Left ventricle myocardium inferior (tissue), 1 donor: ENCODE measurements around the gene MED7. TPM values are rescaled to one million over a fixed set of nuclear protein-coding genes. Genes with fewer than 3 reads are reported as not detected.

Experiments
- DNase-seq: peaks from one replicate; pipeline ENCODE4 v3.0.0-alpha.2; 2020
- H3K27ac ChIP-seq: fragments of 200-600 bp; replicated peaks from 2 replicates; pipeline ENCODE4 v1.8.0; 2021
- H3K27me3 ChIP-seq: fragments of 200-600 bp; 2 replicates; pipeline ENCODE4 v1.8.0; 2021; ENCODE audit warnings: low read depth
- H3K36me3 ChIP-seq: fragments of 200-600 bp; 2 replicates; pipeline ENCODE4 v1.8.0; 2021
- H3K4me1 ChIP-seq: fragments of 200-600 bp; 2 replicates; pipeline ENCODE4 v1.8.0; 2021
- H3K4me3 ChIP-seq: fragments of 200-600 bp; 2 replicates; pipeline ENCODE4 v1.8.0; 2021; ENCODE audit warnings: mild to moderate bottlenecking, moderate library complexity
- H3K9me3 ChIP-seq: fragments of 200-600 bp; replicated peaks from 2 replicates; pipeline ENCODE4 v1.8.0; 2021
- CTCF ChIP-seq: fragments of 200-600 bp; IDR thresholded peaks from 2 replicates; pipeline ENCODE4 v1.8.0; 2021; ENCODE audit warnings: antibody characterized with exemption, mild to moderate bottlenecking, borderline replicate concordance
- intact Hi-C: fragments of 100-400 bp; cut with micrococcal nuclease; formaldehyde crosslinking; loops from one replicate; pipeline ENCODE4 v1.11.0; 2022
- total RNA-seq: library from RNA; stranded (reverse); fragmentation: NEBNext Ultra II Directional; extraction: Animal tissue kit (Norgen Biotek cat#: 25700); gene quantifications from one replicate; pipeline ENCODE4 v1.2.1, GENCODE V29; 2021
- donor health status: DM: no; HTN: yes; CAD: no; lungs with severe emphysema.

MED7 gene
- total RNA-seq, 1 donor from 2014 or later: 10.3 TPM

- Histone ChIP-seq H3K4me3 (peak overlapping the region; percentile 25), H3K4me1 (peaks cover 8% of the 10 kb centered on the region), H3K27ac (peak overlapping the region; percentile 3), H3K9me3 (no peaks in the 10 kb centered on the region), H3K36me3 (no peaks in the 10 kb centered on the region), H3K27me3 (no peaks in the 10 kb centered on the region)
- DNase-seq: peak; percentile 44
- TF ChIP-seq CTCF: no peak
- intact Hi-C loops: no loop called here
Observed at GRCh38 chr5:157106630-157107461, 35.8 kb downstream of the MED7 start.

- no peaks in the 10 kb centered on the region for H3K9me3 ChIP-seq
- H3K27me3 ChIP-seq: no peaks in the 10 kb centered on the region
- no peak overlapping the region for H3K27ac ChIP-seq
- no peak overlapping the region for H3K4me3 ChIP-seq
- H3K36me3 ChIP-seq: no peaks in the 10 kb centered on the region
- no peaks in the 10 kb centered on the region for H3K4me1 ChIP-seq
- intact Hi-C loops: no loop called here
- DNase-seq: no peak
- no peak for TF ChIP-seq CTCF
Observed at GRCh38 chr5:157100140-157100679, 42.5 kb downstream of the MED7 start.

- H3K9me3 ChIP-seq: no peaks in the 10 kb centered on the region
- no peaks in the 10 kb centered on the region for H3K4me1 ChIP-seq
- no peak overlapping the region for H3K4me3 ChIP-seq
- no peak for DNase-seq
- intact Hi-C loops: no loop called here
- H3K36me3 ChIP-seq: no peaks in the 10 kb centered on the region
- H3K27ac ChIP-seq: no peak overlapping the region
- no peak for TF ChIP-seq CTCF
- H3K27me3 ChIP-seq: no peaks in the 10 kb centered on the region
Observed at GRCh38 chr5:157088342-157088990, 54.2 kb downstream of the MED7 start.

Other genes starting within 250 kb of the MED7 start
- not detected for gene TIMD4, start 179.6 kb downstream of the MED7 start, total RNA-seq
- gene HAVCR1, start 83.7 kb downstream of the MED7 start, total RNA-seq: not detected
- 3.1 TPM for gene HAVCR2, start 33.8 kb downstream of the MED7 start, total RNA-seq
- gene GARIN3, start 23.4 kb upstream of the MED7 start, total RNA-seq: not detected
- 0.36 TPM for gene ITK, start 38.0 kb upstream of the MED7 start, total RNA-seq
- 28.2 TPM for gene CYFIP2, start 123.3 kb upstream of the MED7 start, total RNA-seq